Ecto neural progenitor cell (in vitro differentiated cells): Measurements from ENCODE around the gene HS3ST4.
"Not testable (repeated sequence)": the region's sequence is repeated elsewhere in the genome, so short reads cannot be mapped to it uniquely, and the experiment has no call there.

ENCODE experiments used
- DNase-seq: peaks from one replicate; pipeline ENCODE4 v3.0.0-alpha.2; 2018; ENCODE audit warnings: low spot score

The HS3ST4 gene

GRCh38 chr16:26098206-26098605, 406.4 kb downstream of the HS3ST4 start:
- not testable (repeated sequence) for DNase-seq

GRCh38 chr16:26102369-26102768, 410.6 kb downstream of the HS3ST4 start:
- no peak for DNase-seq

GRCh38 chr16:26108836-26109505, 417.2 kb downstream of the HS3ST4 start:
- no peak for DNase-seq

GRCh38 chr16:26111900-26112299, 420.1 kb downstream of the HS3ST4 start:
- no peak for DNase-seq

GRCh38 chr16:26118575-26118974, 426.8 kb downstream of the HS3ST4 start:
- DNase-seq = no peak

GRCh38 chr16:26120729-26121128, 429.0 kb downstream of the HS3ST4 start:
- DNase-seq = no peak

GRCh38 chr16:26128296-26128695, 436.5 kb downstream of the HS3ST4 start:
- no peak for DNase-seq

GRCh38 chr16:26129997-26130396, 438.2 kb downstream of the HS3ST4 start:
- DNase-seq = no peak

GRCh38 chr16:26133416-26134093, 441.8 kb downstream of the HS3ST4 start:
- no peak for DNase-seq

GRCh38 chr16:26134588-26134987, 442.8 kb downstream of the HS3ST4 start:
- no peak for DNase-seq

GRCh38 chr16:26137956-26138355, 446.2 kb downstream of the HS3ST4 start:
- no peak for DNase-seq

- DNase-seq = no peak
Observed at GRCh38 chr16:26139091-26139490, 447.3 kb downstream of the HS3ST4 start.

- no peak for DNase-seq
Observed at GRCh38 chr16:26139884-26140283, 448.1 kb downstream of the HS3ST4 start.

GRCh38 chr16:26149364-26150190, 457.8 kb downstream of the HS3ST4 start:
- DNase-seq = no peak

GRCh38 chr16:26155221-26155620, 463.5 kb downstream of the HS3ST4 start:
- DNase-seq = no peak

GRCh38 chr16:26157319-26157718, 465.6 kb downstream of the HS3ST4 start:
- DNase-seq = no peak

- no peak for DNase-seq
Observed at GRCh38 chr16:26158142-26158759, 466.5 kb downstream of the HS3ST4 start.

- DNase-seq = no peak
Observed at GRCh38 chr16:26161461-26162180, 469.9 kb downstream of the HS3ST4 start.

GRCh38 chr16:26169473-26169872, 477.7 kb downstream of the HS3ST4 start:
- no peak for DNase-seq

GRCh38 chr16:26175944-26176343, 484.2 kb downstream of the HS3ST4 start:
- no peak for DNase-seq

GRCh38 chr16:26177438-26177837, 485.7 kb downstream of the HS3ST4 start:
- DNase-seq = no peak

GRCh38 chr16:26178298-26178697, 486.5 kb downstream of the HS3ST4 start:
- DNase-seq = no peak
